GM12801 (cell line): ENCODE data around the gene SGF29.

Experiments used
- TF ChIP-seq, protein P1 (sequence below): IDR thresholded peaks from one replicate; pipeline ENCODE4 v1.5.1; 2011; ENCODE audit warnings: control low read depth; ENCODE audit not compliant: insufficient read length; ENCODE audit errors: extremely low read depth

The SGF29 gene

DNA sequence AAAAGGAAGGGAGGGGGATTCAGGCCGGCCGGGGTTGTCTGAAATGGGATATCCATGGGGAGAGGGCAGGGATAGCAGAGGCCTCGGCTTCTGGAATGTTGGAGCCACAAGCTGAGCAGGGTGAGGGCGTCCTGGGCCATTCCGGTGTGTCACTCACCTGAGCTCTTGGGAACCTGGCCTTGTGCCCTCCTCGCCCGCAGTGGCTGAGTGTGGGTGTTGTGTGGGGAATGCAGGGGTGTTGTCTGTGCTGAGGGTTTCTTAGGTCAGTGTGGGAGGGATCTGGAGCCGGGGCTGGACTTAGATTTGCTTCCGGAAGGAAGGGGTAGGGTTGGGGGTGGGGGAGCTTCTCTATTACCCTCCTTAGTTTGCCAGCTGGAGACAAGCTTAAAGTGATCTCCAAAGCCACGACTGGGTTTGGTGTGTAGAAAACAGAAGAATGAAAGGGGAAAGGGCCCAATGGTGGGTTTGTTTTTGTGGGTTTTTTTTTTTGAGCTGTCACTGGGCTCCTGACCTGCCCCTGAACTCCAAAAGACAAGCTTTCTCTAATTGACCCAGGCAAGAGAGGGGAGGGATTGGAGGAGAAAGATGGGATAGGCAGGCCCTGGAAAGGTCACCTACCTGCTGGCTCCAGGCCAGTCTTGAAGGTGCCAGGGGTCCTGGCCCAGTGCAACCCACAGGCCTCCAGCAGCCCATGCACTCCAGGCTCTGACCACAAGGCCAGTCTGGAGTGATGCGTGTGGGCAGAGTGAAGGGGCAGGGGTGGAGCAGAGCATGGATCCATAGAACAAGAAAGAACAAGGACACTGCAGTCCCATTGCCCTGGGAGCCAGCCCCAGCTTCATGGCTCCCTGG, 43.3 kb downstream of the SGF29 start, which contains the start of gene SULT1A2:
Gene SULT1A2 (minus strand): TSS at position 211 of the 852 bp plus-strand sequence. CDS start 1,120 bp downstream, outside the sequence.
- TF ChIP-seq, protein P1, sequence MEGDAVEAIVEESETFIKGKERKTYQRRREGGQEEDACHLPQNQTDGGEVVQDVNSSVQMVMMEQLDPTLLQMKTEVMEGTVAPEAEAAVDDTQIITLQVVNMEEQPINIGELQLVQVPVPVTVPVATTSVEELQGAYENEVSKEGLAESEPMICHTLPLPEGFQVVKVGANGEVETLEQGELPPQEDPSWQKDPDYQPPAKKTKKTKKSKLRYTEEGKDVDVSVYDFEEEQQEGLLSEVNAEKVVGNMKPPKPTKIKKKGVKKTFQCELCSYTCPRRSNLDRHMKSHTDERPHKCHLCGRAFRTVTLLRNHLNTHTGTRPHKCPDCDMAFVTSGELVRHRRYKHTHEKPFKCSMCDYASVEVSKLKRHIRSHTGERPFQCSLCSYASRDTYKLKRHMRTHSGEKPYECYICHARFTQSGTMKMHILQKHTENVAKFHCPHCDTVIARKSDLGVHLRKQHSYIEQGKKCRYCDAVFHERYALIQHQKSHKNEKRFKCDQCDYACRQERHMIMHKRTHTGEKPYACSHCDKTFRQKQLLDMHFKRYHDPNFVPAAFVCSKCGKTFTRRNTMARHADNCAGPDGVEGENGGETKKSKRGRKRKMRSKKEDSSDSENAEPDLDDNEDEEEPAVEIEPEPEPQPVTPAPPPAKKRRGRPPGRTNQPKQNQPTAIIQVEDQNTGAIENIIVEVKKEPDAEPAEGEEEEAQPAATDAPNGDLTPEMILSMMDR, result no peak

DNA sequence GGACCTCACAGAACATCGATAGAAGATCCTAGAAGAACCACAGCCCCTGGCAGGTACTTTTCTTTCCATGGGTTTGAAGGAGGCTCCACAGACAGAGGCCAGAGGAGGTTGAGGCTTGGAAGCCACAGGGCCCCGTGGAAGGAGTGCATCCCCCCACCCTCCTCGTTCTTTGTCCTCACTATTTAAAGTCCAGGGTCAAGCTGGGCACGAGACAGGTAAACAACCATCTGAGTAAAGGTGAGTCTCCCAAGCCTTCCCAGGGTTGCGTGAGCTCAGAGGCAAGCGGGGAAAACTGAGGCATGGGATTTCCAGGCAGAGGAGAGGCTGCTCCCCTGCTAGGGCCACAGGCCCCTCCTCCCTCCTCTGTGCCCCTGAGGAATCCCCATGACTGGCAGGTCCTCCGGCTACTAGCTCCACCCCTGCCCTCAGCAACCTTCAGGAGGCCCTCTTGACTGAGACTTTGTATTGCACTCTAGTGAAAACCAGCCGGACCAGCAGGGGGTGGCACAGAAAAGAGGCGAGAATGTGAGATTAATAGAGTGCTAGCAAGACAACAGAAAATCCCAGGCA, 44.1 kb downstream of the SGF29 start:
- TF ChIP-seq, protein P1, result no peak

DNA sequence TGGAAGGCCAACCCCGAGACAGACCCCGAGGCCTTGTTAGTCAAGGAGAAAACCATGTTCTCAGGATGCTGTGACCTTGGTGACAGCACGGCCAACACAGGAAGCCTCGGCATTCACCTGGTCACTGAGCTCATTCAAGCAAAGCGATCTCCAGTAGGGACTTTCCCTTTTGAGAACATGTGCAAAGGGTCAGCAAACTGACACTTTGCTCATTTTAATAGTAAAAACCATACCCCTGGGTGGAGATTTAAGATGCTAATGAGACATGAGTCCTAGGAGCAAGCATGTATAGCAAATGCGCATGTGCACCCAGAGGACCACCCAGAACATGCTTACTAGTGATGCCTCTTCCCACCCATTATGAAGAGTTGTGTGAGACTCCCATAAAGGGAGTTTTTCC, 48.8 kb downstream of the SGF29 start:
- TF ChIP-seq, protein P1, result no peak

DNA sequence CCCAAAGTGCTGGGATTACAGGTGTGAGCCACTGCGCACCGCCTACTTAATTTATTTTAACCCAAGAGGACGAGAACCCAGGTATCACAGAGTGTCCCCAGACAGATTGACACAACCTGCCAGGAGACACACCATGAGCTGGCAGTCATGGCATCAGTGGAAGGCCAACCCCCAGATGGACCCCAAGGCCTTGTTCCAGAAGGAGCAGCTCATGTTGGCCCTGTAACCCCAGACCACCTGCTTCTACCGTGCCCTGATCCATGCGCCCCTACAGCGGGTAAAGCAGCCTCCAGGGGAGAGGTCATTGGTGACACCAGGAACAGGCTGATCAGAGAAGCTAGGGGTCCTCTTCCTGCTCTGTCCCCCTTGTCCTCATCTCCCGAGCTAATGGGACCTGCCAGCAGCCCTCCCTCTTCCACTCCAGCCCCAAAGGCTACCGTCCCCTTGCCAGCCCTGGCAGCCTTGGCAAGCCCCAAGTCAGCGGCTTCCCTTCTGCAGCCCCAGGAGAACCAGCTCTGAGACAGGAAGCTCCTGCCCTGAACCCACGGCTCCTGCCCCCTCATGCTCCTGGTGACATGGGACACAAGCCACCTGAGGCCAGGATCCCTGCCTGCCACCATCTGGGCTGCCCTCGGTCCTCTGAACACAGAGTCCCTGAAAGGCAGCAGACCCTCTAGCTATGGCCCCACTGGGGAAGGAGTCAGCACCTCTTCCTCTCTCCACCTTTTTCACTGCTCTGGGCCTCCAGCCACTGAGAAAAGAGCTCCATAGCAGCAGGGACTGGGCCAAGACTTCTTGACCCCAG, 49.9 kb downstream of the SGF29 start:
- TF ChIP-seq, protein P1, result no peak

DNA sequence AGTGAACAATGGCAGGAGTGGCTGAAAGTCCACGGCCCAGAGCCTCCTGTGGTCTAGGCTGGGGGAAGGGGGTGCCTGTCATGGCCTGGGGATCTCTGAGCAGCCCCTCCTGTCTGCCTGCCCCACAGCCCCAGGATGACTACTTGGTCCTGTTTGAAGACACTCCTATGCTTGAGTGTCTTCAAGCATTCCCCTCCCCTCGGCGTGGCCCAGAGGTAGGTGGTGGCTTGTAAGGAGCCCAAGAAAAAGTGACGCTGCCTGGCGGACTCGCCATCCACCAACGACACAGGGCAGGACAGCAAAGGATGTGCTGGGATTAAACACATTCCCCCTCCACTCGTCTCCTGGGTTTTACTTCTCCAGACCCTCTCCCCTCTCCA, 50.5 kb downstream of the SGF29 start:
- TF ChIP-seq, protein P1, result no peak

DNA sequence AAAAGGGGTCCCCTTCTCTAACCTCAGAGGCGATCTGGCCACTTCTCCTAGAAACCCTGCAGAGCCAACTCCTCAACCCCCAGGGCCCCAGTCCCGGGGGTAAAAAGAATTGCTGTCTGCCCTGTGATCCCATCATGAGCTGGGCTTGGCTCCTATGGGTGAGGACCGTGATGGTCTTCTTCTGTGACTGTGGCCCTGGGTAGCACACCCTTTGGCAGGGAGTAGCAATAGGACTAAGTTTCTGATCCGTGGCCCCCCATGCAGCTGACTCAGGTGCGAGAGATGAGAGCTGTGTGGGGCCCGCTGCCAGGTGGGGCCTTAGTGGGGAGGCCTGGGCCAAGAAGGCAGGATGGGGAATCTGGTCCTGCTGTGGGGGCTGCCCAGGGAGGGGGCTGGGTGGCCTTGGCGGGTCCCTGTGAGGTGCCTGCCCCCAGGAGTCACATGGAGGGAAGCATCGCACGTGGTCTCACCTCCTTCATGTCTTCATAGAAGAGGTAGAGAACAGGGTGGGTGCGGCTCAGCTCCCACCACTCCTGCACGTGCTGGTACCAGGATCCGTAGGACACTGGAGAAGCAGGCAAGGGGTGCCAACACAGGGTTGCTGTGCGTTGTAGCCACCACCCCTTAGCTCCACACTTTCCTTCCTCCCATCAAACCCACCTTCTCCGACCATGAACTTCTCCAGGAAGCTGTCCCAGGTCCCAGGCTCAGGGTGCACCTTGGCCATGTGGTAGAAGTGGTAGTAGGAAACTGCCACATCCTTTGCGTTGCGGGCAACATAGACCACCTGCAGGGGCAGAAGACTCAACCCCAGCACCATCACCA, 52.8 kb downstream of the SGF29 start:
- TF ChIP-seq, protein P1, result no peak
